G401 (cell line): ENCODE data around the gene ITGB5. TPM values are rescaled to one million over a fixed set of nuclear protein-coding genes. Genes with fewer than 3 reads are reported as not detected.
A peak's percentile ranks its signal among the peaks of the same experiment; 100 is the strongest.

Source experiments
- DNase-seq: peaks from one replicate; pipeline ENCODE4 v3.0.0-alpha.2; 2015; ENCODE audit warnings: low spot score
- in situ Hi-C: cut with HindIII; loops from 2 replicates; pipeline ENCODE4 v1.10.0; 2016; ENCODE audit warnings: low sequenced_read_pairs, mixed read lengths
- total RNA-seq: library from RNA; depleted of rRNA; stranded (reverse); fragments of >200 nt; shearing (Covaris generic); gene quantifications from 2 replicates; pipeline ENCODE4 v1.2.3, GENCODE V29; 2014

Gene ITGB5
- total RNA-seq, 1 experiment from 2014 or later: 47.2 TPM

DNA sequence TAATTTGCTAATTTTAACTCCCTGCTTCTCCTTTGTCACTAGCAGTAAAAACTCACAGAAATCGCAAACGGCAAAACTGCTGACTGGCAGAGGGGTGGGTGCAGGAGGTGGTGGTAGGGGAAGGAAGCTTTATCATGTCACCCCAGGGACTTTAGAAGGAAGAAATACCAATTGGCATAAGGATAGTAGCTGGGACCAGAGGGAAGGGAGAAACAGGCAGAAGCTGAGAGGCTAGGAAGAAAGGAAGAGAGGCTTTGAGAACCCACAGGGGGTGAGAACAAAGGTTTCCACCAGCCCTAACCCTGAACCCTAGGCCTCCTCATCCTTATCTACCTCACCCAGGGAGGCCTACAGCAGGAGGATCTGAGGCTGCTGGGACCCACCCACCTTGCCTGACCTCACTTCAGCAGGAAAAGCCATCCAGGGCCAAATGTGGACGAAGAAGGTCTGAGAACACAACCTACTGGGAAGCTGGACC lies 10.7 kb downstream of the ITGB5 start:
- DNase-seq: no peak
- in situ Hi-C loops: no loop called here

DNA sequence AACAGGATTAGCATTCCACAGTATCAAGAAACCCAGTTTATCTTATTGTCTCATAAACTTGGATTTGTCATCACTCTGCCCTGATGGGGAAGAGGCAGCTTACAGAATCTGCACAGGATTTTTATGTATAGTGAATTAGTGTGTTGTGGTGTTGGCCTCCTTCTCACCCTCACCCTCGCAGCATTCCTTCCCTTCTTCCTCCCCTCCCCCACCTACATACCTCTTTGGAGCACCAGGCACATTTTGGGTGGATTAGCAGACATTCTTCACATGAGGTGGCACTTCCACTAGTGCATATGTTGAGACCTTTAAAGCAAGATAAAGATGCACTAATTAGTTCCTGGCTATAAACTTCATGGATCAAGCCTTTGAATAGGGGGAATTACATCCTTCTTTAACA lies 13.9 kb downstream of the ITGB5 start:
- no peak for DNase-seq
- in situ Hi-C loops: no loop called here

DNA sequence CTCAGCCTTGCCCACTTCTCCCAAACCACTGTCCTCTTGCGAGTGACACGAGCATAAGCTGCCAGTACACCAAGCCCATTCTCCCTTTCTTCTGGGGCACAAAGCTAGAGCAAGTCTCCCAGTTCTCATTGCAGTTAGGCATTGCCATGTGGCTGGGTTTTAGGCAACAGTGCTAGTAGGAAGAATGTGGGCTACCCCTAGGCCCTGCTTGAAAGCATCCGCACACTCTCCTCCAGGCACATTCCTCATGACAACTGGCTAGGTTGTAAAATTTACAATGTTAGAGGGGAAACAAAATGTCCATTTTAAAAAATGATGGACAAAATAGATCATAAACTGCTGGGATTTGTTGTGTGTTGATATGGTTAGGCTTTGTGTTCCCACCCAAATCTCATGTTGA lies 19.7 kb downstream of the ITGB5 start:
- no peak for DNase-seq
- in situ Hi-C loops: no loop called here

DNA sequence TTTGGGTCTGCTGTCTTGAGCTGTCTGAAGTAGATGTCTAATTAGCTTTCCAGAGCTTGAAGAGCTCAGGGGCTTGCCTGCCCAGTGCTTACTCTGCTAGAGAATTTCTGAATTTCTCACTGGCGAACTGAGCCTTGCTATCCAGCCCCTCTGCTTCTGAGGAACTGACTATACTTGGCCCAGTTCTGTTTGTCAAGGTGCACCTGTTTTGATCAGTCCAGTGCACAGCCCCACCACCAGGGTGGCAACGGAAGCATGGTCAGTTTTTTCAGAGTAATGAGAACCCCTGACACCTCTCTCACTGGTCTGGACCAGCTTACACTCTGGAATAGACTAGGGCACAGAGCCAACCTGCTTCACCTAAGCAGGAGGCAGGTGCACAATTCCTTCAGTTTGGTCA lies 25.2 kb downstream of the ITGB5 start:
- in situ Hi-C loops: no loop called here
- DNase-seq: no peak

DNA sequence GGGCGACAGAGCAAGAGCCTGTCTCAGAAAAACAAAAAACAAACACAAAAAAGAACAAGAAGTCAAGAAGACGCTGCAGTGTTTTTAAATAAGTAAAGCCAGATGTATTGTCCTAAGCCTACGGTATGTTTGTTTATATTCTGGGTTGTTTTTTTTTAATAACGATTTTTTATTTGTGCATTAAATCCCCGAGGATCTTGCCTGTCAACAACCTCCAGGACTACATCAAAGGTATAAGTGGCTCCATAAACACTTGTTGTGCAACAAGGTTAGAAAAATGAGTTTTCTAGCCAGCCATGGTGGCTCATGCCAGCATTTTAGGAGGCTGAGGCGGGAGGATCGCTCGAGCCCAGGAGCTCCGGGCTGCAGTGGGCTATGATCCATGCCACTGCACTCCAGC lies 26.1 kb downstream of the ITGB5 start:
- in situ Hi-C loops: no loop called here
- DNase-seq: no peak

DNA sequence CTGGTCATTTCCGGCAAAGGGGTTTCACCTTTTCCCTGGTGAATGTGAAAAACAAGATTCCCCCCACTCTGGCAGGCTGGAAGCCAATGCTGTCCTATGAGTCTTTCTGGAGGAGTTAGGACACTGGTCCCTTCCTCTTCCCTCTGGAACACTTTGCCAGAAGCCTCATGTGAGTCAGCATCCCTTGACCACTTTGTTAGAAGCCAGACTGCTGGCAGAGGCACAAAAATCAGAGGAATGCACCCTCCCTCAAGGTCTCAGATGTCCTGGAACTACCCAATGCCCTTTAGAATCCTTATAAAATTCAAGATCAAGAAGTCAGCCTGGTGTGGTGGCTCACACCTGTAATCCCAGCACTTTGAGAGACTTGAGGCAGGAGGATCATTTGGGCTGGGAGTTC lies 26.6 kb downstream of the ITGB5 start:
- in situ Hi-C loops: no loop called here

DNA sequence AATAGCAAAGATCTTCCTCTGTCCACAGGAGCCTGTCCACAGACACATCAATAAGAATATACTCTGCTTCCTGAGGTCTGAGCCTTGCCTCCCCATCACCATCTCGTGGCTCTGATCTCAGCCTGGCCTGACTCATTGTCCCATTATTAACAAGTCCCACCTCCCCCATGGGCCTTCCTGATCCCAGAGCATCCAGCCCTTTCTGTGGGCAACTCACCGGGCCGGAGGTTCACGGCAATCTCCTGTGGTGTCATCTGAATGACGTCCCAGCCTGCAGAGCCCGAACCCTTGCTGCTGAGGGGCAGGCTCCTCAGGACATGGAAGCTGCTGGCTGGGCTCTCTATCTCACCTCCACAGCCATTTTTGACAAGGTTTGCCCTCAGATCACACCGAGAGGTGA lies 28.1 kb downstream of the ITGB5 start:
- in situ Hi-C loops: no loop called here
- DNase-seq: no peak

More for the DNA sequence above, 26.6 kb downstream of the ITGB5 start:
- no peak for DNase-seq

DNA sequence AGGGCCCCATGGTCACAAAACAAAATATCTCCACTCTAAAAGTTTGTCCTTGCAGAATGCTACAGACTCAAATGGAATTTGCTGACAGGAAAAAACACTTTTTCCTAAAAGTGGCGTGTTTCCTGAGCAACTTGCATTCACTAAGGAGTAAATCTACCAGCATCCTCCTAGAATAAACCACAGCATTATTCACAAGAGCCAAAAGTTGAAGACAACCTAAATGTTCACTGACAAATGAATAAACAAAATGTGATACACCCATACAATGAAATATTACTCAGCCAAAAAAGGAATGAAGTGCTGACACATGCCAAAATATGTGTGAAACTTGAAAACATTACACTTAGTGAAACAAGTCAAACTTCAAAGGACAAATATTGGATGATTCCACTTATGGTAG lies 28.9 kb downstream of the ITGB5 start:
- no peak for DNase-seq
- in situ Hi-C loops: no loop called here

DNA sequence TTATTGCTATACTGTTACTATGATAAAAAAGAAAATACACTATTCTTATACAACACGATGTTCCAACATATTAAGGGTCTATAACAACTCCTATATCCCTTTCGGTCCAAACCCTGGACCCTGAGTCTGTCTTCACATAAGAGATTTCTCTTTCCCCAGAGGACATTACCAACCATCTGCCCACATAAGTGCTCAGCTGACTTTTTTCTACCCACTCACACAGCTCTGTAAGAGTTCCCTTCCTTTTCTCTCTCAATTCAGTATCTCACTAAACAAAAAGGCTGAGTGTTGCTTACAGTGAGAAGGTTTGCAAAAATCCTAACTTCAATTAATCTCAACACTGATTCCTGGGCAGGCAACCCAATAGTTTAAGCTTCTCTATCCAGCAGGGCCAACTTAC lies 30.5 kb downstream of the ITGB5 start:
- in situ Hi-C loops: no loop called here
- DNase-seq: no peak

DNA sequence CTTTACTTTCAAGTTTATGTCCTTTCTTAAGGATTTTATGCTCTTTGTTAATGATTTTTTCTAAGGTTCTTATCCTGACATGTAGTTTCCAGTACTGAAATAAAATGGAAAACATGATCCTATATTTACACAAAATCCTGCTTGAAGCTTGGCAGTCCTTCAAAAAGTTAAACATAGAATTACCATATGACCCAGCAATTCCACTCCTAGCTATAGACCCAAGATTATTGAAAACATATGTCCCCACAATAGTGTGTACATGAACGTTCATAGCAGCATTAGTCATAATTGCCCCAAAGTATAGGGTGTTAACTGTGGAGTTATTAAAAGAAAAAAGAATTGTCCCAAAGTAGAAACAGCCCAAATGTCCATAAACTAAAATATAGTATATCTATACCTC lies 33.2 kb downstream of the ITGB5 start:
- DNase-seq: no peak
- in situ Hi-C loops: no loop called here

DNA sequence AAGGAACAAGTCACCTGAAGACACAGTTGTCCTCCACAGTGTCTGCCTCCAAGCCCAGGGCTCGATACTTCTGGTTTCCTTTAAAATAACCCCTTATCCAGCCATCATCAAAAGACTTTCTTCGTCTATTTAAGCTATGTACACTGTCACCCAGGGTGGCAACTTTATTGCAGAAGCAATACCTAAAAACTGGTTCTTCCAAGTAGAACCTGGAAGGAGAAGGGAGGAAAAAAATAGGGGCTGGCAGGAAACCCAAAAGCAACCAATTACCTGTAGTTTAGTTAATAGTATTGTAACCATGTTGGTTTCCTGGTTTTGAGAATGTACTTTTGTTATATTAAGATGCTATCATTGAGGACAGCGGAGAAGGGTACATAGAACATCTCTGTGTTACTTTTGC lies 33.7 kb downstream of the ITGB5 start:
- in situ Hi-C loops: no loop called here
- no peak for DNase-seq

DNA sequence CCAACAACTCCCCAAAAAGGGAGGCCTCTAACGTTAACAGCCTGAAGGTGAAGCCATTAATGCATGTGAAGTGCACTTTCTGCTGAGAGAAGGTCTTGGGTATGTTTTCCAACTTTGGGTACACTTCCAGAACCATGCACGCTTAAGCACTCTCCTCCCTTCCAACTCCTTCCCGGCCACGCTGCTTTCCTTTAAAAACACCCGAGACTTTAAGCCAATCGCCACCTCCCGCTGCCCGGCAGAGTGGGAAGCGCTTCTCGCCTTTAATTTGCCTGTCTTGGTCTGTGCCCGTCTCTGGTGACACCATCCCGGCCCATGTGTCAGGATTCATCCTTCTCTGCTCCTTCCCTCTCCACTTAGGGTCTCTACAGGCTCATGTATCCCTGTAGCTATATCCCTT lies 35.3 kb downstream of the ITGB5 start:
- no peak for DNase-seq
- in situ Hi-C loops: no loop called here

DNA sequence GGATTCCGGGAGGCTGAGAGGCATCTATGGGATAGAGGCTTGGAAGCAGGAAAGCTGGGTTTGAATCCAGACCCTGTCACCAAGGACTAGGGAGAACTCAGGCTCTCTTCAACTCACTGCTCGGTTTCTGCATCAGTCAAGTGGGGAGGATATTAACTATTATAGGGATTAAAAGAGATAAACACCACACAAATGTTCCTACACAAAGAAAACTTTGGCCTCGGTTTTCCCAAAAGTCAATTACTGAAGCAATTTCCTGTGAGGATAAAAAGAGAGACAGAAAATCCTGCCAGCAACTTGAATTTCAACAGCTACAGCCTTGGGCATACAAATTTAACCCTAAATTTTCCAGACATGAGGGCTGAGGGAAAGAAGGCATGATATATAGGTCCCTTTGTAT lies 36.0 kb downstream of the ITGB5 start:
- no peak for DNase-seq
- in situ Hi-C loops: no loop called here

DNA sequence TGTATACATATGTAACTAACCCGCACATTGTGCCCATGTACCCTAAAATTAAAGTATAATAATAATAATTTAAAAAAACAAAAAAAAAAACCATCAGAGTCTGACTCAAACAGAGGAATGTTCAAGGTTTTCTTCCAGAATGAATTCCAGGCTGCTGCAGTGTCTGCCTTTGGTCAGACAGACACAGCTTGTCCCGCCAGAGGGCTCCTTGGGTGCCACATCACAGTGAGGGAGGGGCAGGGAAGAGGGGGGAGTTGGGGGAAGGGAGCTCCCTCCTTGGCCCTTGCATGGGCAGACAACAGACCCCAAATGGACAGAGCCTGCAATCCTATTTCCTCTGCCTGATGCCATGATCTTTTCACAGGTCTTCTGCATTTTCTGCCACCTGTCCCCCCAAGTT lies 36.5 kb downstream of the ITGB5 start:
- DNase-seq: no peak
- in situ Hi-C loops: no loop called here

DNA sequence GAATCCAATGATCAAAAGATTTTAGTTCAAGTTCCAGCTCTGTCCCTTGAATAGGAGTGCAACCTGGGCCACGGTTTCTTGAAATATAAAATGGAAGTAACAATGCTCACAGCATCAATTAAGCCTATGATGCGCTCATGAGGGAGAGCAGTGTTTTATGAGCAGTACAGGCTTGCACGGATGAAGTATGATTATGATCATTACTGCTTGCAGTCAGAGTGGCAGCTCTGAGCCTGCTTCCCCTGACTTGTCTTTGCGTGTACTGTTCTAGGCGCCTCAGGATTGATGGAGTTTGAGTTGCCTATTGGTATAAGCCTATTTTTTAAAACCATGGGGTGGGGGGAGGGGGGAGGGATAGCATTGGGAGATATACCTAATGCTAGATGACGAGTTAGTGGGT lies 37.0 kb downstream of the ITGB5 start:
- DNase-seq: no peak
- in situ Hi-C loops: no loop called here

DNA sequence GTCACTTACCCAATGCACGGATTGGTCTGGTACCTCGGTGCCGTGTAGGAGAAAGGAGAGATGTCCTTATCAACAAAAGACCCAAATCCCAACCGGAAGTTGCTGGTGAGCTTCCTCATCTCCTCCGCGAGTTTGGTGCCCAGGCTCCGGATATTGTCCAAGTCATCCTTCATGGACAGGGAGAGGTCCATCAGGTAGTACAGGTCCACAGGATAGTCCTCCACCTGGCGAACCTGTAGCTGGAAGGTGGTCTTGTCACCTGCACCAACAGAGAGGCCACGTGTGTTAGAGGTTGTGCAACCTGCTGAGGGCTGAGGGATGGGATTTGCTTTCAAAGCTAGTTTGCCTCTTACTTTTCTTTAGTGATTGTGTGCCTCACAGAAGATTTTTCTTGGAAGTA lies 38.9 kb downstream of the ITGB5 start:
- in situ Hi-C loops: no loop called here
- DNase-seq: no peak

DNA sequence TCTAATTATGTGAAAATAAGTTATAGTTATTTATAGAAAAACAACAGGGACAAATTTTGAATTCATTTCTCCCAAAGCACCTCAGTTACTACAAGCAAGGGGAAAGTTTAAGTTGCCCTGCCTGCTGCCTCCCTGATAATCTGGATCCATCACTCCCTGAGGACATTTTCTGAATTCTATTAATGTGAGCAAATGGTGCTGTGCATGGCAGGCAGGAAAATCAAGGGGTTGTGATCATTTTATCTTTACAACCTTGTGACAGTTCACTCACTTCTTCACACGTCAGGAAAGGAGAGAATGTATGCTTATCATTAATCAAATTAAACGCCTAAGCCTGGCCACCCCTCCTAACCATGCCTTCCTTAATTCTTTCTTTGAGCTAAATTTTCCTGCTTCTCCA lies 39.3 kb downstream of the ITGB5 start:
- no peak for DNase-seq
- in situ Hi-C loops: no loop called here

DNA sequence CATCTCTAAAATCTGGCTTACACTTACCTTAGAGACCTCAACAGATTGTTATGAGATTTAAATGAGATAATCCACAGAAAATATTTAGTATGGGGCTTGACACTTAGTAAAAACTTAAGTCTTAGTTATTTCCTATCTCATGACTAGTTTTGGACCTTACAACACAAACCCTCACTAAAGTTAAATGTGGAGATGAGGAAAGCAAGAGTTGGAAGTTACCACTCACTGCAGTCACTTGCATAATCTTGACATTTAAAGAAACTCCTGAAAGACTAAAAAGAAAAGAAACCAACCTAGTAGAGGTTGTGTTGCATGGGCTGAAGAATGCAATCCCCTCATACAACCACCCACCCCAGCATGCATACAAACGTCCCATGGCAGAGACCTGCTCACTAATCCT lies 40.1 kb downstream of the ITGB5 start:
- DNase-seq: no peak
- in situ Hi-C loops: no loop called here

DNA sequence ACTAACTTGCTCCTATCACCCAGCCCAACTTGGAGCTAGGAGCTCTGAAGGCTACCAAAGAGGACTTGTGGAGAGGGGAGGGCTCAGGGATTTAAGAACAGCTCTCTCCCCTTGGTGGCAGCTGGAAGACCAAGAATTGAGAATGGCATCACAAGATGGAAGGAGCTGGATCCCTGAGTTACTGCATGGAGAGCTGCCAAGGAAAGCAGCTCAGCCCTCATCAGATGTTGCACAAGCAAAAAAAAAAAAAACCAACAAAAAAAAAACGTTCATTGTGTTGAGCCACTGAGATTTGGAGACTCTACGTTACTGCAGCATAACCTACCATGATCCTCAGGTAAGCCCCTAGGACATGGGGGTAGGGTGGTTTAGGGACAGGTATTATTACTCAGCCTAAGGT lies 41.0 kb downstream of the ITGB5 start:
- no peak for DNase-seq
- in situ Hi-C loops: no loop called here

DNA sequence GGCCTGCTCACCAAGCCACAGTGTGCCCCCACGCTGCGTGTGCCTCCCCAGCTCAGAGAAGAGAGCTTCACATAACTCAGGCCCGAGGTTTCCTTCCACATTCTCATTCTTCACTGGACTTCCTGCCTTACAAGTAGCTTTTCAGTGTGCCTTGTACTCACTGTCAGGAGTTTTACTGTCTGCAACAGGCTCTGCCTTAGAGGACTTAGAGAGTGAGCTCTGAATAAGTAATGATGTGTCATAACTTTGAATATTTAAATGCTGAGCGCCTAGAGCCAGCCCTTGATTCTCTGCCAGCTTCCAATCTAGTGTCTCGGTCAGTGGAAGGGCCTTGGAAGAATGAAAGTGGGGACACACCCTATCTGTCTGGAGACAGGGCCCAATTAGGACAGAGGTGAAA lies 41.8 kb downstream of the ITGB5 start:
- peak; percentile 18 for DNase-seq

DNA sequence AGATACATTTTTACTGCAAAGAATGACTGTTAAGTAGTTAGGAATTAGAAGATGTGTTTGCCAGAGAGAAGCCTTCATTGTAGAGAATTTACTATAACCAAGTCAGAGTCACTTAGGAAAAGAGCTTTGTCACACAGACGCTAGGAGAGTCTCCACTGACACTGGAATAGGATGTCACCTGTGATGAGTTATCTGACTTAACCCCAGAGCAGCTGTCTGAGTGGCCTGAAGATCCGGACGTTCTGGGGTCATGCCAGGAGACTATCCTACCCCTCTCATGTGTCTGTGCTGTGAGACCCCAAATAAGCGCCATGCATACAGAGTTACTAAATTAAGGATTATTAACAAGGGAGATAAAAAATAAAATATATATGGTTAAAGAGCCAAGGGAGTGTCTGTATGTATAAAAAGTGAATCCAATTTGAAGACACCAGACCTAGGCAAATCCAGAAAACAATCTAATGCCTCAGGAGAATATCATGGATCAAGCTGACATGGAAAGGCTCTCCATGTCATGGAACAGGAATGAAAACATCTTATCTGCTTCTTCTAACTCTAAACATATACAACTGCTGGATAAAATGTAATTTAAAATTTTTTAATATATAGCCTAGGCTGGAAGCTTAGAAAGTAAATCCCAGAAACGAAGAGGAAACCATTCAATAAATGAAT lies 43.5 kb downstream of the ITGB5 start:
- DNase-seq: no peak
- in situ Hi-C loops: no loop called here

More for the DNA sequence above, 41.8 kb downstream of the ITGB5 start:
- in situ Hi-C loops: no loop called here

DNA sequence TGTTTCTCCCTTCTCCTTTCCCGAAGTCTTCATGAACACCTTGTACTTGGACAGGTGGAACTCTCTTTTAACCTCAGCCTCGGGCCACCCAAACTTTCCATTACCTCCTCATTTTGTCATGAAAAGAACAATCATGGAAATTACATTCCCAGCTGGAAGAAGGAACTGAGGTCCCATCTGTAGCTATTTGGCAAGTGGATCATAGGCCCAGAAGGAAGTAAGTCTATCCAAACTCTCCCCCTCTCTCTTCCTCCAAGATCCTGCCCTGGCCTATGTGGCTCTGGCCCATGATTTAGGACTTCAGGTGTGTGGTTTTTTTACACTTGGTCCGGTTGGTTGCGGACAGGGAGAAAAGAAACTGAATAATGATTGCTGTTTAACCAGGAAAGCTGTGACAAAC lies 44.1 kb downstream of the ITGB5 start:
- in situ Hi-C loops: no loop called here

More for the DNA sequence above, 44.1 kb downstream of the ITGB5 start:
- no peak for DNase-seq
